ENCODE data around the gene SLC25A21. TPM values are rescaled to one million over a fixed set of nuclear protein-coding genes. Genes with fewer than 3 reads are reported as not detected.
"Not testable (repeated sequence)": the region's sequence is repeated elsewhere in the genome, so short reads cannot be mapped to it uniquely, and the experiment has no call there.

The SLC25A21 gene
- total RNA-seq, 1 experiment from 2014 or later = 7.1 TPM

- no peak overlapping the region for H3K4ac ChIP-seq (ENCODE audit: low read depth, low read length)
- no peaks in the 10 kb centered on the region for H3K4me1 ChIP-seq (ENCODE audit: insufficient read depth, low read length)
- no peaks in the 10 kb centered on the region for H3K23me2 ChIP-seq (ENCODE audit: insufficient read length, low read depth, low read length, poor library complexity, severe bottlenecking)
- no peak overlapping the region for H2BK15ac ChIP-seq (ENCODE audit: low read depth, low read length)
- no peaks in the 10 kb centered on the region for H3K9me3 ChIP-seq (ENCODE audit: control insufficient read depth, low read depth, low read length)
- no peak overlapping the region for H2BK20ac ChIP-seq (ENCODE audit: low read depth, low read length, poor library complexity, severe bottlenecking)
- H2AFZ ChIP-seq (ENCODE audit: low read length) = no peak overlapping the region
- no peak for TF ChIP-seq CTCF (conservative IDR thresholded peaks at IDR 0.05)
- no peak overlapping the region for H2BK120ac ChIP-seq (ENCODE audit: low read depth, low read length, poor library complexity, severe bottlenecking)
- no peak for DNase-seq
- Mint-ChIP-seq H3K4me3 (no peak overlapping the region), H3K4me1 (peaks cover 0 to 2% of the 10 kb centered on the region in 2 experiments; a peak in 2 of 4 replicates), H3K9me3 (peaks cover 24 to 27% of the 10 kb centered on the region in 2 experiments), H3K27ac (no peak overlapping the region), H3K36me3 (ENCODE audit: insufficient read depth in 1 of 3, low read depth in 3 of 3) (peaks cover 9 to 17% (median 14%) of the 10 kb centered on the region in 3 experiments), H3K27me3 (ENCODE audit: low read depth) (peaks cover 5% of the 10 kb centered on the region)
- H2BK12ac ChIP-seq (ENCODE audit: insufficient read length, low read depth, low read length) = no peak overlapping the region
- H4K8ac ChIP-seq (replicated peaks; ENCODE audit: insufficient read length, low read depth, low read length) = no peak overlapping the region
- H2AK5ac ChIP-seq (ENCODE audit: insufficient read length, low read length) = no peak overlapping the region
- WGBS (ENCODE audit: extremely low coverage, insufficient read length, low lambda C conversion rate) = no CpG with 5 or more reads among the region's 2 CpGs
- no peak overlapping the region for H2BK5ac ChIP-seq (ENCODE audit: insufficient read length, low read length)
- H3K9ac ChIP-seq (ENCODE audit: extremely low read depth, insufficient read length, low read length) = no peak overlapping the region
- no peak overlapping the region for H3K18ac ChIP-seq (ENCODE audit: insufficient read length, low read depth, low read length)
- no peaks in the 10 kb centered on the region for H3K79me1 ChIP-seq (ENCODE audit: insufficient read depth, low read depth, low read length, poor library complexity, severe bottlenecking)
- no peak overlapping the region for H3K23ac ChIP-seq (ENCODE audit: insufficient read length, low read depth, low read length)
- no peak overlapping the region for H3K4me2 ChIP-seq (ENCODE audit: insufficient read depth, insufficient read length, low read length)
- no peak overlapping the region for H4K91ac ChIP-seq (ENCODE audit: insufficient read length, low read depth, low read length)
- H4K5ac ChIP-seq (ENCODE audit: insufficient read length, low read depth, low read length) = no peak overlapping the region
- no peaks in the 10 kb centered on the region for H3K27me3 ChIP-seq (ENCODE audit: insufficient read depth, low read length)
- H3K79me2 ChIP-seq (ENCODE audit: insufficient read depth, low read length) = no peaks in the 10 kb centered on the region
- no peak overlapping the region for H3K27ac ChIP-seq (ENCODE audit: insufficient read length, low read depth, low read length)
- no peak overlapping the region for H3T11ph ChIP-seq (ENCODE audit: low read length)
- no peak overlapping the region for H3K56ac ChIP-seq (ENCODE audit: insufficient read length, low read depth, low read length)
- no peaks in the 10 kb centered on the region for H4K20me1 ChIP-seq (ENCODE audit: control insufficient read depth, insufficient read depth, insufficient read length)
- H3K14ac ChIP-seq (ENCODE audit: insufficient read depth, low read length) = no peak overlapping the region
These were observed 271.6 kb downstream of the SLC25A21 start for GRCh38 chr14:36900846-36901245.

- not testable (repeated sequence) for H3K9me3 ChIP-seq (ENCODE audit: control insufficient read depth, low read depth, low read length); H3K4me1 ChIP-seq (ENCODE audit: insufficient read depth, low read length); H2BK15ac ChIP-seq (ENCODE audit: low read depth, low read length); H3K9ac ChIP-seq (ENCODE audit: extremely low read depth, insufficient read length, low read length); H4K91ac ChIP-seq (ENCODE audit: insufficient read length, low read depth, low read length); H3T11ph ChIP-seq (ENCODE audit: low read length); H4K8ac ChIP-seq (replicated peaks; ENCODE audit: insufficient read length, low read depth, low read length); H3K79me2 ChIP-seq (ENCODE audit: insufficient read depth, low read length); H3K27me3 ChIP-seq (ENCODE audit: insufficient read depth, low read length); H3K4me2 ChIP-seq (ENCODE audit: insufficient read depth, insufficient read length, low read length); H2AFZ ChIP-seq (ENCODE audit: low read length); H3K23me2 ChIP-seq (ENCODE audit: insufficient read length, low read depth, low read length, poor library complexity, severe bottlenecking); H3K18ac ChIP-seq (ENCODE audit: insufficient read length, low read depth, low read length); DNase-seq; H4K5ac ChIP-seq (ENCODE audit: insufficient read length, low read depth, low read length); H2AK5ac ChIP-seq (ENCODE audit: insufficient read length, low read length); H2BK12ac ChIP-seq (ENCODE audit: insufficient read length, low read depth, low read length); H3K79me1 ChIP-seq (ENCODE audit: insufficient read depth, low read depth, low read length, poor library complexity, severe bottlenecking); H4K20me1 ChIP-seq (ENCODE audit: control insufficient read depth, insufficient read depth, insufficient read length); H2BK120ac ChIP-seq (ENCODE audit: low read depth, low read length, poor library complexity, severe bottlenecking); H3K56ac ChIP-seq (ENCODE audit: insufficient read length, low read depth, low read length); H3K23ac ChIP-seq (ENCODE audit: insufficient read length, low read depth, low read length); H3K27me3 Mint-ChIP-seq (ENCODE audit: low read depth); H3K14ac ChIP-seq (ENCODE audit: insufficient read depth, low read length); H3K4me1 Mint-ChIP-seq; H3K27ac ChIP-seq (ENCODE audit: insufficient read length, low read depth, low read length); H2BK5ac ChIP-seq (ENCODE audit: insufficient read length, low read length); H3K4me3 Mint-ChIP-seq; H2BK20ac ChIP-seq (ENCODE audit: low read depth, low read length, poor library complexity, severe bottlenecking); H3K4ac ChIP-seq (ENCODE audit: low read depth, low read length); H3K27ac Mint-ChIP-seq
- Mint-ChIP-seq H3K36me3 (ENCODE audit: insufficient read depth in 1 of 3, low read depth in 3 of 3) (peaks cover 9 to 17% (median 16%) of the 10 kb centered on the region in 3 experiments), H3K9me3 (peaks cover 27 to 31% of the 10 kb centered on the region in 2 experiments)
- WGBS (ENCODE audit: extremely low coverage, insufficient read length, low lambda C conversion rate) = no CpG with 5 or more reads among the region's 2 CpGs
These were observed 276.1 kb downstream of the SLC25A21 start for GRCh38 chr14:36896300-36896699.

Data from H9 (cell line).